ENCODE results near the gene RASGRP4.
"Not testable (repeated sequence)": the region's sequence is repeated elsewhere in the genome, so short reads cannot be mapped to it uniquely, and the experiment has no call there.

RASGRP4 gene

GRCh38 chr19:38448225-38448624 lies 22.2 kb upstream of the RASGRP4 start:
- DNase-seq (ENCODE audit: low read depth in 2 of 2): no peak

GRCh38 chr19:38445362-38445761 lies 19.3 kb upstream of the RASGRP4 start:
- no peak for DNase-seq (ENCODE audit: low read depth in 2 of 2)

GRCh38 chr19:38444026-38444425 lies 18.0 kb upstream of the RASGRP4 start:
- no peak for DNase-seq (ENCODE audit: low read depth in 2 of 2)

- DNase-seq (ENCODE audit: low read depth in 2 of 2): no peak
Observed at GRCh38 chr19:38443458-38443999, 17.5 kb upstream of the RASGRP4 start.

GRCh38 chr19:38442736-38443135 lies 16.7 kb upstream of the RASGRP4 start:
- DNase-seq (ENCODE audit: low read depth in 2 of 2): no peak

GRCh38 chr19:38441657-38442348 lies 15.8 kb upstream of the RASGRP4 start:
- no peak for DNase-seq (ENCODE audit: low read depth in 2 of 2)

GRCh38 chr19:38440592-38440991 lies 14.6 kb upstream of the RASGRP4 start:
- no peak for DNase-seq (ENCODE audit: low read depth in 2 of 2)

- DNase-seq (ENCODE audit: low read depth in 2 of 2): no peak
Observed at GRCh38 chr19:38437917-38438316, 11.9 kb upstream of the RASGRP4 start.

- DNase-seq (ENCODE audit: low read depth in 2 of 2): no peak
Observed at GRCh38 chr19:38437295-38437694, 11.3 kb upstream of the RASGRP4 start.

GRCh38 chr19:38434549-38435051 lies 8.6 kb upstream of the RASGRP4 start:
- no peak for DNase-seq (ENCODE audit: low read depth in 2 of 2)

GRCh38 chr19:38433268-38433733 lies 7.3 kb upstream of the RASGRP4 start, which contains the start of gene RYR1:
Gene RYR1 (plus strand): TSS chr19:38433691. CDS start chr19:38433830, 139 bp downstream.
- no peak for DNase-seq (ENCODE audit: low read depth in 2 of 2)

GRCh38 chr19:38430931-38431330 lies 4.9 kb upstream of the RASGRP4 start:
- DNase-seq (ENCODE audit: low read depth in 2 of 2): no peak

- DNase-seq (ENCODE audit: low read depth in 2 of 2): no peak
Observed at GRCh38 chr19:38429811-38430156, 3.8 kb upstream of the RASGRP4 start.

- no peak for DNase-seq (ENCODE audit: low read depth in 2 of 2)
Observed at GRCh38 chr19:38429055-38429810, 3.2 kb upstream of the RASGRP4 start.

GRCh38 chr19:38427035-38427677 lies 1.1 kb upstream of the RASGRP4 start:
- not testable (repeated sequence) for DNase-seq (ENCODE audit: low read depth in 2 of 2)

GRCh38 chr19:38425222-38425809 lies 703 bp downstream of the RASGRP4 start:
- no peak for DNase-seq (ENCODE audit: low read depth in 2 of 2)

- DNase-seq (ENCODE audit: low read depth in 2 of 2): no peak
Observed at GRCh38 chr19:38424272-38424671, 1.7 kb downstream of the RASGRP4 start.

- no peak for DNase-seq (ENCODE audit: low read depth in 2 of 2)
Observed at GRCh38 chr19:38422438-38422837, 3.6 kb downstream of the RASGRP4 start.

GRCh38 chr19:38421856-38422255 lies 4.2 kb downstream of the RASGRP4 start:
- no peak for DNase-seq (ENCODE audit: low read depth in 2 of 2)

GRCh38 chr19:38420935-38421334 lies 5.1 kb downstream of the RASGRP4 start:
- no peak for DNase-seq (ENCODE audit: low read depth in 2 of 2)

GRCh38 chr19:38417544-38418506 lies 8.2 kb downstream of the RASGRP4 start:
- DNase-seq (ENCODE audit: low read depth in 2 of 2): no peak

All from stimulated activated CD8-positive, alpha-beta memory T cell treated with anti-CD3 and anti-CD28 coated beads, Interleukin-7, amount 100 ng/mL, for 1 hour (primary cell).